Endothelial cell of umbilical vein (primary cell): ENCODE data around the gene UBL7. TPM values are rescaled to one million over a fixed set of nuclear protein-coding genes. Genes with fewer than 3 reads are reported as not detected.
"Not testable (repeated sequence)": the region's sequence is repeated elsewhere in the genome, so short reads cannot be mapped to it uniquely, and the experiment has no call there.

Source experiments
- BruUV-seq: library from RNA; stranded (reverse); fragments of 400-500 nt; replicated peaks from 2 replicates; lab custom pipeline; 2021; lab: Mats Ljungman, UMichigan
- CTCF ChIA-PET: fragments of 300-600, 350-600 bp; sonication (Branson Sonifier 250); formaldehyde crosslinking; loops from one replicate; lab custom pipeline; 2021; ENCODE audit warnings: antibody characterized with exemption, inconsistent platforms; lab: Charles Lee
- POLR2A ChIA-PET: fragments of 300-600, 350-600 bp; sonication (Branson Sonifier 250); formaldehyde crosslinking; loops from one replicate; lab custom pipeline; 2021; ENCODE audit warnings: antibody characterized with exemption, inconsistent platforms; lab: Charles Lee
- DNase-seq: peaks from one replicate; pipeline ENCODE4 v3.0.0-alpha.2; 2011; ENCODE audit warnings: low read depth, low spot score
- FAIRE-seq: peaks from 2 replicates; lab custom pipeline; 2011; peaks lifted over from hg19 to GRCh38; lab: Jason Lieb, UNC
- H2AFZ ChIP-seq: 2 replicates; pipeline ENCODE4 v1.6.0; 2012; ENCODE audit warnings: low read depth, low read length, control low read depth, inconsistent platforms
- H3K27ac ChIP-seq: 2 replicates; pipeline ENCODE4 v1.5.1; 2011; ENCODE audit warnings: low read depth, mild to moderate bottlenecking, control low read depth, low read length, moderate library complexity; ENCODE audit not compliant: insufficient read depth
- H3K27me3 ChIP-seq, 2 experiments: 2 replicates each; pipeline versions ENCODE4 v1.6.0 to v1.6.1; 2011; ENCODE audit warnings: low read length in 2 of 2, mixed read lengths in 1 of 2; ENCODE audit not compliant: control insufficient read depth in 2 of 2, insufficient read depth in 2 of 2
- H3K36me3 ChIP-seq, 2 experiments: 2 replicates in 1 of 2; 3 replicates in 1 of 2; pipeline ENCODE4 v1.5.1; 2011; ENCODE audit warnings: low read length in 2 of 2, mild to moderate bottlenecking in 1 of 2, moderate library complexity in 1 of 2; ENCODE audit not compliant: control insufficient read depth in 2 of 2, insufficient read depth in 2 of 2; ENCODE audit errors: extremely low read depth in 1 of 2
- H3K4me1 ChIP-seq: 3 replicates; pipeline ENCODE4 v1.5.1; 2011; ENCODE audit warnings: mild to moderate bottlenecking, low read length; ENCODE audit not compliant: control insufficient read depth, insufficient read depth; ENCODE audit errors: extremely low read depth
- H3K4me2 ChIP-seq: 2 replicates; pipeline ENCODE4 v1.6.1; 2011; ENCODE audit warnings: low read length, control low read depth, mixed read lengths; ENCODE audit not compliant: insufficient read depth
- H3K4me3 ChIP-seq, 3 experiments: fragments of 200-600 bp in 1 of 3; sonication (generic), shearing (Covaris generic) in 1 of 3; replicated peaks in 1 of 3; 2 replicates each; pipeline ENCODE4 v1.5.1; 2011 to 2016; ENCODE audit warnings: control low read depth in 3 of 3, low read length in 3 of 3, mild to moderate bottlenecking in 2 of 3, inconsistent platforms in 1 of 3, low read depth in 1 of 3, moderate library complexity in 1 of 3; ENCODE audit not compliant: insufficient read depth in 1 of 3
- H3K79me2 ChIP-seq: 2 replicates; pipeline ENCODE4 v1.6.0; 2012; ENCODE audit warnings: low read length, inconsistent platforms; ENCODE audit not compliant: control insufficient read depth, insufficient read depth
- H3K9ac ChIP-seq: replicated peaks from 2 replicates; pipeline ENCODE3; 2011; ENCODE audit warnings: low read length, control low read depth; ENCODE audit not compliant: insufficient read depth; ENCODE audit errors: extremely low read depth
- H3K9me1 ChIP-seq: replicated peaks from 3 replicates; pipeline ENCODE4 v1.6.0; 2011; ENCODE audit warnings: mild to moderate bottlenecking, low read length; ENCODE audit not compliant: control insufficient read depth, insufficient read depth; ENCODE audit errors: extremely low read depth
- H3K9me3 ChIP-seq: replicated peaks from 2 replicates; pipeline ENCODE4 v1.5.1; 2012; ENCODE audit warnings: low read length, inconsistent platforms; ENCODE audit not compliant: control insufficient read depth, insufficient read depth
- H4K20me1 ChIP-seq: replicated peaks from 2 replicates; pipeline ENCODE3; 2011; ENCODE audit warnings: mild to moderate bottlenecking, low read length; ENCODE audit not compliant: control insufficient read depth, insufficient read depth; ENCODE audit errors: extremely low read depth
- EZH2 ChIP-seq: IDR thresholded peaks from 2 replicates; pipeline ENCODE4 v1.6.1; 2012; ENCODE audit warnings: borderline replicate concordance, low read depth, mild to moderate bottlenecking, moderate library complexity, low read length, inconsistent platforms; ENCODE audit not compliant: severe bottlenecking
- dilution Hi-C: fragments of 300-500 bp; cut with MboI; formaldehyde crosslinking; loops from one replicate; pipeline ENCODE4 v1.15.0; 2019; ENCODE audit warnings: low sequenced_read_pairs; ENCODE audit not compliant: extremely low pct_ligation_motif_present
- intact Hi-C: fragments of 100-400 bp; cut with micrococcal nuclease; formaldehyde crosslinking; loops from one replicate; pipeline ENCODE4 v1.10.0; 2022
- polyA plus RNA-seq, 4 experiments: library from polyadenylated mRNA; depleted of rRNA in 3 of 4; stranded (reverse) in 3 of 4; unstranded in 1 of 4; fragments of >200 nt; gene quantifications; 2 replicates each; pipeline versions ENCODE4 v1.2.1 to v1.2.3, GENCODE V29; 2011 to 2012; ENCODE audit warnings: missing spikeins in 1 of 4
- total RNA-seq: library from RNA; stranded (reverse); gene quantifications from 2 replicates; pipeline ENCODE4 v1.2.3, GENCODE V29; 2021
- TF ChIP-seq, protein P1 (sequence below), 2 donors: IDR thresholded peaks; 1 replicate in 1 of 2; 2 replicates in 1 of 2; pipeline ENCODE4 v1.5.1; 2011; ENCODE audit warnings: low read length in 2 of 2, mild to moderate bottlenecking in 2 of 2, moderate library complexity in 2 of 2, control low read depth in 1 of 2, inconsistent platforms in 1 of 2, low read depth in 1 of 2; ENCODE audit not compliant: insufficient read depth in 1 of 2; ENCODE audit errors: extremely low read depth in 1 of 2

Gene UBL7
- total and polyA plus RNA-seq, 2 donors (not counting 3 experiments of a cell fraction or from before 2014, with no cell fraction given): 32.8 to 90.4 TPM

- no peak for FAIRE-seq
Measured at GRCh38 chr15:74482661-74483060, 21.7 kb upstream of the UBL7 start.

GRCh38 chr15:74480364-74480763 lies 19.4 kb upstream of the UBL7 start:
- FAIRE-seq, H3K79me2 ChIP-seq, H3K9me3 ChIP-seq, intact Hi-C loops, dilution Hi-C loops, BruUV-seq, H3K9me1 ChIP-seq, H3K27me3 ChIP-seq, H3K4me2 ChIP-seq, DNase-seq, H3K27ac ChIP-seq, H3K4me3 ChIP-seq, H3K9ac ChIP-seq, POLR2A ChIA-PET, H3K4me1 ChIP-seq, H4K20me1 ChIP-seq, H2AFZ ChIP-seq, H3K36me3 ChIP-seq: not testable (repeated sequence)
- CTCF ChIA-PET: interaction anchor here (1.2 kb wide), 1 partner anchor 98 kb away, joined by 3 read pairs; no protein-coding TSS in a partner anchor

More at GRCh38 chr15:74482661-74483060, 21.7 kb upstream of the UBL7 start:
- no peaks in the 10 kb centered on the region for H3K9me1 ChIP-seq
- no peak overlapping the region for H3K9ac ChIP-seq
- no peak overlapping the region for H2AFZ ChIP-seq
- H3K27ac ChIP-seq: no peak overlapping the region
- intact Hi-C loops (no loop called here), dilution Hi-C loops (no loop called here)
- no peak for TF ChIP-seq EZH2
- TF ChIP-seq, protein P1, sequence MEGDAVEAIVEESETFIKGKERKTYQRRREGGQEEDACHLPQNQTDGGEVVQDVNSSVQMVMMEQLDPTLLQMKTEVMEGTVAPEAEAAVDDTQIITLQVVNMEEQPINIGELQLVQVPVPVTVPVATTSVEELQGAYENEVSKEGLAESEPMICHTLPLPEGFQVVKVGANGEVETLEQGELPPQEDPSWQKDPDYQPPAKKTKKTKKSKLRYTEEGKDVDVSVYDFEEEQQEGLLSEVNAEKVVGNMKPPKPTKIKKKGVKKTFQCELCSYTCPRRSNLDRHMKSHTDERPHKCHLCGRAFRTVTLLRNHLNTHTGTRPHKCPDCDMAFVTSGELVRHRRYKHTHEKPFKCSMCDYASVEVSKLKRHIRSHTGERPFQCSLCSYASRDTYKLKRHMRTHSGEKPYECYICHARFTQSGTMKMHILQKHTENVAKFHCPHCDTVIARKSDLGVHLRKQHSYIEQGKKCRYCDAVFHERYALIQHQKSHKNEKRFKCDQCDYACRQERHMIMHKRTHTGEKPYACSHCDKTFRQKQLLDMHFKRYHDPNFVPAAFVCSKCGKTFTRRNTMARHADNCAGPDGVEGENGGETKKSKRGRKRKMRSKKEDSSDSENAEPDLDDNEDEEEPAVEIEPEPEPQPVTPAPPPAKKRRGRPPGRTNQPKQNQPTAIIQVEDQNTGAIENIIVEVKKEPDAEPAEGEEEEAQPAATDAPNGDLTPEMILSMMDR (IDR thresholded peaks at IDR 0.05; ENCODE audit: extremely low read depth in 1 of 2, insufficient read depth in 1 of 2, low read depth in 1 of 2, low read length in 2 of 2): peak in 1 of 2 donors; percentile 3
- no peaks in the 10 kb centered on the region for H3K27me3 ChIP-seq
- H3K4me1 ChIP-seq: no peaks in the 10 kb centered on the region
- no peaks in the 10 kb centered on the region for H4K20me1 ChIP-seq
- no peak overlapping the region for H3K4me2 ChIP-seq
- ChIA-PET CTCF (interaction anchor here (1.2 to 1.4 kb wide), 4 partner anchors 10 to 107 kb away, joined by 3 to 10 read pairs (median 4); no protein-coding TSS in a partner anchor), POLR2A (no interaction called here)
- H3K79me2 ChIP-seq: no peaks in the 10 kb centered on the region
- no peak overlapping the region for H3K4me3 ChIP-seq
- H3K9me3 ChIP-seq: no peaks in the 10 kb centered on the region
- DNase-seq: no peak
- no TSS peak for BruUV-seq
- no peaks in the 10 kb centered on the region for H3K36me3 ChIP-seq

DNA sequence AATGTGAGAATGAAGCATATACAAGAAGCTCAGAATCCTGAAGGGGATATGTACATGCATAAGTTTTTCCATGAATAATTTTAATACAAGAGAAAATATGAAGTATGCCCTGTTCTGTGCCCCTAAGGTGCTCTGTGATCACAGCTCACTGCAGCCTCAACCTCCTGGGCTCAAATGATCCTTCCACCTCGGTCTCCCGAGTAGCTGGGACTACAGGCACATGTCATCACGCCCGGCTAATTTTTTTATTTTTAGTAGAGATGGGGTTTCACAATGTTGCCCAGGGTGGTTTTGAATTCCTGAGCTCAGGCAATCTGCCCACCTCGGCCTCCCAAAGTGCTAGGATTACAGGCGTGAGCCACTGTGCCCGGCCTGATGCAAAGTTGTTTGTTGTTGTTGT lies 10.7 kb upstream of the UBL7 start:
- BruUV-seq, H4K20me1 ChIP-seq, H3K9me1 ChIP-seq, H3K27ac ChIP-seq, H3K36me3 ChIP-seq, intact Hi-C loops, DNase-seq, H3K4me3 ChIP-seq, POLR2A ChIA-PET, dilution Hi-C loops, H3K9ac ChIP-seq, H3K4me1 ChIP-seq, H3K9me3 ChIP-seq, H2AFZ ChIP-seq, FAIRE-seq, H3K4me2 ChIP-seq, H3K79me2 ChIP-seq, H3K27me3 ChIP-seq: not testable (repeated sequence)
- CTCF ChIA-PET: interaction anchor here (0.7 to 1.5 kb wide), 3 partner anchors 11 to 517 kb away, joined by 3 read pairs; no protein-coding TSS in a partner anchor
